Activated naive CD8-positive, alpha-beta T cell (primary cell): ENCODE measurements around the gene PPP2R5C.
"Not testable (repeated sequence)": the region's sequence is repeated elsewhere in the genome, so short reads cannot be mapped to it uniquely, and the experiment has no call there.

Experiments
- H3K27ac Mint-ChIP-seq: one replicate; pipeline ENCODE4 v1.8.0; 2021; ENCODE audit warnings: mixed read lengths
- H3K27me3 Mint-ChIP-seq: one replicate; pipeline ENCODE4 v1.8.0; 2021; ENCODE audit warnings: mixed read lengths
- H3K36me3 Mint-ChIP-seq: one replicate; pipeline ENCODE4 v1.8.0; 2021; ENCODE audit warnings: mixed read lengths
- H3K4me1 Mint-ChIP-seq: one replicate; pipeline ENCODE4 v1.8.0; 2021; ENCODE audit warnings: low read depth, mixed read lengths
- H3K4me3 Mint-ChIP-seq: one replicate; pipeline ENCODE4 v1.8.0; 2021; ENCODE audit warnings: mild to moderate bottlenecking, mixed read lengths
- H3K9me3 Mint-ChIP-seq: one replicate; pipeline ENCODE4 v1.8.0; 2021; ENCODE audit warnings: low read depth, mixed read lengths

The PPP2R5C gene

GRCh38 chr14:101761032-101761880, at the start of gene PPP2R5C:
TSS of gene PPP2R5C (plus strand) at chr14:101761709. CDS start at chr14:101761894, 185 bp downstream.
- Mint-ChIP-seq H3K4me1 (peaks cover 44% of the 10 kb centered on the region), H3K4me3 (peak within 1 kb of the TSS; percentile 91), H3K9me3 (no peaks in the 10 kb centered on the region), H3K36me3 (peaks cover 2% of the 10 kb centered on the region), H3K27me3 (no peaks in the 10 kb centered on the region), H3K27ac (peak within 1 kb of the TSS; percentile 83)

DNA sequence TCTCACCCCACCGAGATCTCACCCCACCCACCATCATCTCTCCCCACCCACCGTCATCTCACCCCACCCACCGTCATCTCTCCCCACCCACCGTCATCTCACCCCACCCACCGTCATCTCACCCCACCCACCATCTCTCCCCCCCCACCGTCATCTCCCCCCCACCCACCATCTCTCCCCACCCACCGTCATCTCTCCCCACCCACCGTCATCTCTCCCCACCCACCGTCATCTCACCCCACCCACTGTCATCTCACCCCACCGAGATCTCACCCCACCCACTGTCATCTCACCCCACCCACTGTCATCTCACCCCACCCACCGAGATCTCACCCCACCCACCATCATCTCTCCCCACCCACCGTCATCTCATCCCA, 49.7 kb upstream of the PPP2R5C start:
- not testable (repeated sequence) for H3K4me3 Mint-ChIP-seq, H3K9me3 Mint-ChIP-seq, H3K27ac Mint-ChIP-seq, H3K27me3 Mint-ChIP-seq, H3K36me3 Mint-ChIP-seq
- H3K4me1 Mint-ChIP-seq = peaks cover 19% of the 10 kb centered on the region

GRCh38 chr14:101712341-101712740, 49.2 kb upstream of the PPP2R5C start:
- not testable (repeated sequence) for H3K27ac Mint-ChIP-seq, H3K9me3 Mint-ChIP-seq, H3K27me3 Mint-ChIP-seq, H3K36me3 Mint-ChIP-seq, H3K4me3 Mint-ChIP-seq
- peaks cover 15% of the 10 kb centered on the region for H3K4me1 Mint-ChIP-seq

DNA sequence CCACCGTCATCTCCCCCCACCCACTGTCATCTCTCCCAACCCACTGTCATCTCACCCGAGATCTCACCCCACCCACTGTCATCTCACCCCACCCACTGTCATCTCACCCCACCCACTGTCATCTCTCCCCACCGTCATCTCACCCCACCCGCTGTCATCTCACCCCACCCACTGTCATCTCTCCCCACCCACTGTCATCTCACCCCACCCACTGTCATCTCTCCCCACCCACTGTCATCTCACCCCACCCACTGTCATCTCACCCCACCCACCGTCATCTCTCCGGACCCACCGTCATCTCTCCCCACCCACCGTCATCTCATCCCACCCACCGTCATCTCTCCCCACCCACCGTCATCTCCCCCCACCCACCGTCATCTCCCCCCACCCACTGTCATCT, 48.4 kb upstream of the PPP2R5C start:
- not testable (repeated sequence) for H3K36me3 Mint-ChIP-seq, H3K27me3 Mint-ChIP-seq, H3K9me3 Mint-ChIP-seq, H3K4me3 Mint-ChIP-seq, H3K4me1 Mint-ChIP-seq, H3K27ac Mint-ChIP-seq

DNA sequence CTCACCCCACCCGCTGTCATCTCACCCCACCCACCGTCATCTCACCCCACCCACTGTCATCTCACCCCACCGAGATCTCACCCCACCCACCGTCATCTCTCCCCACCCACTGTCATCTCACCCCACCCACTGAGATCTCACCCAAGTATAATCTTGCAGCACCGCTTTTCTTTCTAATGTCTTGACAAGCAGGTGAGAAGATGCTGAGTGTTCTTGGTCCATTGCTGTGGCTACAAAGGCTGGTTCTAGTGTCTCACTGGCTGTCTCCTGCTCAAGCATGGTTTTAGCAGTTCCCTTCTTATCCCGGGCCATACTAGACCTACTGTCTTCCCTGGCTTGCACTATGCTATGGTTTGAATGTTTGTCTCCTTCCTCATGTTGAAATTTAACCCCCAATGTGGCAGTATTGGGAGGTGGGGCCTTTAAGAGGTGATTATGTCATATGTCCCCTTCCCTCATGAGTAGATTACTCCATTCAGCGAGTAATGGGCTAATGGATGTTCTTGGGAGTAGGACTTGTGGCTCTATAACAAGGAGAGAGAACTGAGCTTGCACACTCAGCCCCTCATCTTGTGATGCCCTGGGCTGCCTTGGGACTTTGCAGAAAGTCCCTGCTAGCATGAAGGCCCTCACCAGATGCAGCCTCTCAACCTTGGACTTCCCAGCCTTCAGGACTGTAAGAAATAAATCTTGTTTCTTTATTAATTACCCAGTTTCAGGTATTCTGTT, 47.7 kb upstream of the PPP2R5C start:
- no peaks in the 10 kb centered on the region for H3K27me3 Mint-ChIP-seq
- peak overlapping the region; percentile 24 for H3K27ac Mint-ChIP-seq
- no peaks in the 10 kb centered on the region for H3K9me3 Mint-ChIP-seq
- peaks cover 11% of the 10 kb centered on the region for H3K4me1 Mint-ChIP-seq
- no peaks in the 10 kb centered on the region for H3K36me3 Mint-ChIP-seq
- no peak overlapping the region for H3K4me3 Mint-ChIP-seq

- peaks cover 12% of the 10 kb centered on the region for H3K4me1 Mint-ChIP-seq
- H3K27me3 Mint-ChIP-seq = no peaks in the 10 kb centered on the region
- no peak overlapping the region for H3K4me3 Mint-ChIP-seq
- H3K27ac Mint-ChIP-seq = no peak overlapping the region
- no peaks in the 10 kb centered on the region for H3K36me3 Mint-ChIP-seq
- H3K9me3 Mint-ChIP-seq = no peaks in the 10 kb centered on the region
Observed at GRCh38 chr14:101714394-101714793, 47.1 kb upstream of the PPP2R5C start.

- no peaks in the 10 kb centered on the region for H3K27me3 Mint-ChIP-seq
- H3K9me3 Mint-ChIP-seq = no peaks in the 10 kb centered on the region
- peaks cover 18% of the 10 kb centered on the region for H3K4me1 Mint-ChIP-seq
- no peaks in the 10 kb centered on the region for H3K36me3 Mint-ChIP-seq
- no peak overlapping the region for H3K27ac Mint-ChIP-seq
- H3K4me3 Mint-ChIP-seq = no peak overlapping the region
Observed at GRCh38 chr14:101715210-101716076, 46.1 kb upstream of the PPP2R5C start.

DNA sequence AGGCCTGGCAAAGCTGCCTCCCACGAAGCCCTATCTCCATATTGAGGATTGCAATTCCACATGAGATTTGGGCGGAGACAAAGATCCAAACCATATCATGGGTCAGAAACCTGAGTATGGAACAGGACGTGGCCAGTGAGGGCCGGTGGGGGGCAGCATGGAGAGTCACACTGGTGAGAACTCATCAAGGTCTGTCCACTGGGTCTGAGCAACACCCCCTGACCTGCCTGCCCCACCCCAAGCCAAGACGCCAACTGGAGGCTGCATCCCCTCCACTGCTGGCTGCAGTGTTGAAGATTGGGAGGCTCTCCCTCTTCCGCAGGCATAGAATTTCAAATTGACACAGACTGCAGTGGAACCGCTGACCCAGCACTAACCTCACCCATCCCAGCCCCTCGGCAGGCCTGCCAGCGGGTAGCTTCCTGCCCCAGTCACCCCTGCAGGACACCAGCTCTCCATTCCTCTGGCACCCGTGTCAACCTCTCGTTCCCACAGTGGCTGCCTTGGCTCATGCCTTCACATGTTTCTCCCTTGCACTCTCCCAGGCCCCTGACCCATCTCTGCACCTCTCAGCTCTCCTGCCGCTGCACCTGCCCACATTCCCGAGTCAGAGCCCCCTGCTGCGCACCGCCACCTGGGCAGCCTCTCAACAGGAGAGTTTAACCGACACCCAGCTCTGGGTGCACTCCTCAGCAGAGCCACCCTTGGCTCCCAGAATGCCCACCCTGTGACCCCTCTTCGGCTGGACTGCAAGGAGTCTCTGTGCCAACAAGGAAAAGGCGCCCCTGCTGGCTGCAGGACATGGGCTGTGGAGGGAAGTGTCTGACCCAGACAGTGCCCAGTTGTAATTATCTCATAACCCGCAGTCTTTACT, 45.2 kb upstream of the PPP2R5C start:
- H3K36me3 Mint-ChIP-seq = no peaks in the 10 kb centered on the region
- H3K27me3 Mint-ChIP-seq = no peaks in the 10 kb centered on the region
- no peak overlapping the region for H3K27ac Mint-ChIP-seq
- no peak overlapping the region for H3K4me3 Mint-ChIP-seq
- H3K9me3 Mint-ChIP-seq = no peaks in the 10 kb centered on the region
- H3K4me1 Mint-ChIP-seq = peaks cover 23% of the 10 kb centered on the region

GRCh38 chr14:101716956-101717662, 44.4 kb upstream of the PPP2R5C start:
- no peaks in the 10 kb centered on the region for H3K36me3 Mint-ChIP-seq
- no peak overlapping the region for H3K27ac Mint-ChIP-seq
- H3K4me3 Mint-ChIP-seq = no peak overlapping the region
- H3K9me3 Mint-ChIP-seq = no peaks in the 10 kb centered on the region
- peaks cover 28% of the 10 kb centered on the region for H3K4me1 Mint-ChIP-seq
- no peaks in the 10 kb centered on the region for H3K27me3 Mint-ChIP-seq

DNA sequence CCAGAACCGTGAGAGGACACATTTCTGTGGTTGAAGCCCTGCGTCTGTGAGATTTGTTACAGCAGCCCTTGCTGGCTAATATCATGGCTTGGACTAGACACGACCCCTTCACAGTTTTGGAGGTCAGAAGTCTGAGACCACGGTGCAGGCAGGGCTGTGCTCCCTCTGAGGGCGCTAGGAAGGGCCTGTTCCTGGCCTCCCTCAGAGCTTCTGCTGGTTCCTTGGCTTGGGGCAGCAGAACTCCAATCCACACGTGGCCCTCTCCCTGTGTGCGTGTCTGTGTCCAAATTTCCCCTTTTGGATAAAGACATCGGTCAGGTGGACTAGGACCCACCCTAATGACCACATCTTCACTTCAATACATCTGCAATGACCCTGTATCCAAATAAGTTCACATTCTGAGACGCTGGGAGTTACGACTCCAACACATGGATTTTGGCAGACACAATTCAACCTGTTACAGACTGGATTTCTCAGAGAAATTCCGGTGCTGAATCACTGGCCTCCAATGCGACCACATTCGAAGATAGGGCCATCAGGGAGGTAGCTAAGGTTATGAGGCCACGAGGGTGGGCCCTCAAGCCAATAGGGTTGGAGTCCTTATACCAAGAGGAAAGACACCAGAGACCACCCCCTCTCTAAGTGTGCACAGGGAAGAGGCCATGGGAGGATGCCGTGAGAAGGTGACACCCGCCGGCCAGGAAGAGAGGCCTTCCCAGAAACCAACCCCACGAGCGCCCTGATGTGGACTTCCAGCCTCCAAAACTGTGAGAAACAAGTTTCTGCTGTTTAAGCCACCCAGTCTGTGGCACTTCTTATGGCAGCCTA, 43.6 kb upstream of the PPP2R5C start:
- no peaks in the 10 kb centered on the region for H3K27me3 Mint-ChIP-seq
- H3K27ac Mint-ChIP-seq = no peak overlapping the region
- no peaks in the 10 kb centered on the region for H3K9me3 Mint-ChIP-seq
- H3K4me3 Mint-ChIP-seq = no peak overlapping the region
- peaks cover 35% of the 10 kb centered on the region for H3K4me1 Mint-ChIP-seq
- H3K36me3 Mint-ChIP-seq = no peaks in the 10 kb centered on the region

DNA sequence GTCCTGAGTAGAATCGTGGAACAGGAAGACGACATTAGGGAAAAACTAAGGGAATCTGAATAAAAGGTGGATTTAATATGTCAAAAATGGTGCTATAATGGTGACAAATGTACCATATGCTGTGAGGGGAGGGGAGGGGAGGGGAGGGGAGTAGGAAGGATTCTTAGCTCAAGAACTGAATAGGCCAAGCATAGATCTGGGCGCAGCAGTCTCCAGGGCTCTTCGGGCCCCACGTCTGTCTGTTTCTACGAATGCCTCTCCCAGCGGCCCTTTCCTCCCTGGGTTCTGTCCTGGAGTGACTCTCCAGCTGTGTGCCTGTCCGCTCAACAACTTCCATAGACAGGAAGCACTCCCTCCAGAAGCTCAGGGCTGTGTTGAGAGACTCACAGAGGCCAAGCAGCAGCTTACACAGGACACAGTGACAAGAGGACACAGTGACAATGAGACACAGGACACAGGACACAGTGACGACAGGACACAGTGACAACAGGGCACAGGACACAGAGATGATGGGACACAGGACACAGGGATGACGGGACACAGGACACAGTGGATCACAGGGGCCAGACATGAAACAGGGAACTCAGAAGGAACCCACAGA, 42.4 kb upstream of the PPP2R5C start:
- Mint-ChIP-seq H3K4me1 (peaks cover 35% of the 10 kb centered on the region), H3K4me3 (no peak overlapping the region), H3K36me3 (no peaks in the 10 kb centered on the region), H3K9me3 (no peaks in the 10 kb centered on the region), H3K27ac (no peak overlapping the region), H3K27me3 (no peaks in the 10 kb centered on the region)

GRCh38 chr14:101719708-101720107, 41.8 kb upstream of the PPP2R5C start:
- peaks cover 35% of the 10 kb centered on the region for H3K4me1 Mint-ChIP-seq
- no peak overlapping the region for H3K4me3 Mint-ChIP-seq
- H3K9me3 Mint-ChIP-seq = no peaks in the 10 kb centered on the region
- no peaks in the 10 kb centered on the region for H3K27me3 Mint-ChIP-seq
- no peaks in the 10 kb centered on the region for H3K36me3 Mint-ChIP-seq
- H3K27ac Mint-ChIP-seq = no peak overlapping the region

DNA sequence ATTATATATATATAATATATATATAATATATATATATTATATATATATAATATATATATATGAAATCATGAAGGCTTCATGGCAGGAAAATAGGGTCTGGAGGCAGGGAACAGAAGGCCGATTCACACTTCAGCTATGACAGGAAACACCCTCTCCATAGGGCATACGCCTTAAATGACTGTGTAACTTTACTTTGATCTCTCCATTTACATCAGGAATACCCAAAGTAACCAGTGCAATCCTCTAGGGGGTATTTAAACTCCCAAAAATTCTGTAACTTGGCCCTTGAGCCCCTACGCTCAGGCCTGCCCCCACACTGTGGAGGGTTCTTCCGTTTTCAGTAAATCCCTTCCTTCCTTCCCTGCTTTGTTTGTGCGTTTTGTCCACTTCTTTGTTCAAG, 40.4 kb upstream of the PPP2R5C start:
- Mint-ChIP-seq H3K9me3 (no peaks in the 10 kb centered on the region), H3K4me1 (peaks cover 39% of the 10 kb centered on the region), H3K4me3 (no peak overlapping the region), H3K36me3 (no peaks in the 10 kb centered on the region), H3K27me3 (no peaks in the 10 kb centered on the region), H3K27ac (peak overlapping the region; percentile 43)
